Gastroesophageal sphincter (tissue), 3 donors: ENCODE results near the gene SEMA3F.

Experiments
- POLR2A ChIP-seq, 2 donors: fragments of 450-650 bp; IDR thresholded peaks; one replicate each; pipeline ENCODE4 v1.6.1; 2017; ENCODE audit warnings: antibody characterized with exemption in 2 of 2, mild to moderate bottlenecking in 2 of 2, moderate library complexity in 1 of 2
- POLR2AphosphoS5 ChIP-seq: sonication (generic); formaldehyde crosslinking; IDR thresholded peaks from one replicate; pipeline ENCODE4 v1.6.1; 2017; ENCODE audit warnings: antibody characterized with exemption
- TF ChIP-seq, protein P1 (sequence below), 4 experiments: fragments of 200-600 bp in 2 of 4; fragments of 450-650 bp in 2 of 4; sonication (generic) in 1 of 4; IDR thresholded peaks; one replicate each; pipeline ENCODE4 v1.5.1; 2017 to 2019; ENCODE audit warnings: antibody characterized with exemption in 4 of 4, mild to moderate bottlenecking in 2 of 4, moderate library complexity in 2 of 4

DNA sequence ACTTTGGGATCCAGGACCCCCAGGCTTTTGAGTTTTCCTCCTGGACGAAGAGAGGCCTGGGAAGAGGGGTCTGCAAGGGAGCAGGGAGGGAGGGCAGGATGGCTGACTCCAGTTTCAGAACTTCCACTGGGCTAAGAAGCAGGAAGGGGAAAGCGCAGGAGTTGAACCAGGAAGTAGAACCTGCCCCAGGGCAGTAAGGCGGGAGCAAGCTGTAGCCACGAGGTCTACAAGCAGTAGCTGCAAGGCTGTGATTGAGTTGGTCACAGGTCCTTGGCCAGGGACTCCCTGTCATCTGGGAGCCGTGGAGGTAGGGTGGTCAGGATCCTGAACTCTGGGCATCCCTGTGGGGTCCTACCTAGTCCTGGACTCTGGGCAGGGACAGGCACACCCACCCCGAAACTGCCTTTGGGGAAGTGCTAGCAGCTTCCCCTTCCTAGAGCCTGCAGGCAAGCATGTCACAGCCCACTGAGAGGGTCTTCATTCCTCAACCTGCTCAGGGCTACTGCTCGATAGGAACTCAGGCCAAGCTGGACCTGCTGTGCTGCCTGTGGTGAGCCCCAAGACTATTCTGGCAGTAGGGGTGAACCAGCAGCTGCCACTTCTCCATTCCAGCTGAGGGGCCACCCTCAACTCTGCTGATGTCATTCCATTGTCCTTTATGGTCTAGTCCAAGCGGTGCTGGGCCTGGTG, 75.1 kb downstream of the SEMA3F start:
- TF ChIP-seq, protein P1, sequence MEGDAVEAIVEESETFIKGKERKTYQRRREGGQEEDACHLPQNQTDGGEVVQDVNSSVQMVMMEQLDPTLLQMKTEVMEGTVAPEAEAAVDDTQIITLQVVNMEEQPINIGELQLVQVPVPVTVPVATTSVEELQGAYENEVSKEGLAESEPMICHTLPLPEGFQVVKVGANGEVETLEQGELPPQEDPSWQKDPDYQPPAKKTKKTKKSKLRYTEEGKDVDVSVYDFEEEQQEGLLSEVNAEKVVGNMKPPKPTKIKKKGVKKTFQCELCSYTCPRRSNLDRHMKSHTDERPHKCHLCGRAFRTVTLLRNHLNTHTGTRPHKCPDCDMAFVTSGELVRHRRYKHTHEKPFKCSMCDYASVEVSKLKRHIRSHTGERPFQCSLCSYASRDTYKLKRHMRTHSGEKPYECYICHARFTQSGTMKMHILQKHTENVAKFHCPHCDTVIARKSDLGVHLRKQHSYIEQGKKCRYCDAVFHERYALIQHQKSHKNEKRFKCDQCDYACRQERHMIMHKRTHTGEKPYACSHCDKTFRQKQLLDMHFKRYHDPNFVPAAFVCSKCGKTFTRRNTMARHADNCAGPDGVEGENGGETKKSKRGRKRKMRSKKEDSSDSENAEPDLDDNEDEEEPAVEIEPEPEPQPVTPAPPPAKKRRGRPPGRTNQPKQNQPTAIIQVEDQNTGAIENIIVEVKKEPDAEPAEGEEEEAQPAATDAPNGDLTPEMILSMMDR (IDR thresholded peaks at IDR 0.05): no peak
- TF ChIP-seq POLR2A (IDR thresholded peaks at IDR 0.05) (no peak), POLR2AphosphoS5 (no peak)
